GM20000 (cell line): ENCODE results near the gene C1QTNF8.

Experiments
- DNase-seq: peaks from one replicate; pipeline ENCODE4 v3.0.0; 2012; ENCODE audit warnings: low spot score
- TF ChIP-seq, protein P1 (sequence below): IDR thresholded peaks from 2 replicates; pipeline ENCODE4 v1.5.1; 2012; ENCODE audit warnings: mild to moderate bottlenecking, control low read depth; ENCODE audit errors: extremely low read depth, missing control alignments

C1QTNF8 gene

DNA sequence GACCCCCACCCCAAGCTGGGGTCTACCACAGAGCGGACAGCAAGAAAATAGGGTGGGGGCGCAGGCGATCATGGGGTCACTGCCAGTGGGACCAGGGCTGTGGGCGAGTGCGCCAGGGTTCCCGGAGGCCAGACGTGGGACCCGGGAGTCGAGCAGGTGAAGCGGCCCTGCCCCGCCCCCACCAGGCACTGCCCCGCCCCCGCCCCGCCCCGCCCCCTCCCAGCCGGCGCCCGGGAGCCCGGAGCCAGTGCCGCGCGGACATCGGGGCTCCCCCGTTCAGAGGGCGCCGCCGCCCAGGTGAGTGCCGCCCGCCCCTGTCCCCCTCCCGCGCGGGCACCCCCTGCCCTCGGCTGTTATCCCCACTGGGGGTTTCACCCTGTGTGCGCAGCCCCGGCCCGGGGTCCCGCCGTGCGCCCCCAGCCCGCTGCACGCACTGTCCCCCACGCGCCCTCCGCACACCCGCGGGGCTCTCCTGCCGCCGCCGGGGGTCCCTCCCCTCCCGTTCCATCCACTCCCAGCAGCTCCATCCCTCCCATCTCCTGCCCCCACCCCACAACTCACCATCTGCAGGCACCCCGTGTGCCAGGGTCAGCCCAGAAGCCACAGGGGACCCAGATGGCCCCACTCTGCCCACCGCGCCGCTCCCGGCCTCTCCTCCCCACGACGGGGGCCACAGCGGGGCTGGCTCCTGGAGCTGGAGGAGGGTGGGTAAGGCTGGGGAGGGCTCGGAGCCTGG lies 23.4 kb downstream of the C1QTNF8 start, which contains the start of gene SSTR5:
Gene SSTR5, plus strand, starts transcription at position 222 of the 736 bp plus-strand sequence. CDS start 6,122 bp downstream, outside the sequence.
- TF ChIP-seq, protein P1, sequence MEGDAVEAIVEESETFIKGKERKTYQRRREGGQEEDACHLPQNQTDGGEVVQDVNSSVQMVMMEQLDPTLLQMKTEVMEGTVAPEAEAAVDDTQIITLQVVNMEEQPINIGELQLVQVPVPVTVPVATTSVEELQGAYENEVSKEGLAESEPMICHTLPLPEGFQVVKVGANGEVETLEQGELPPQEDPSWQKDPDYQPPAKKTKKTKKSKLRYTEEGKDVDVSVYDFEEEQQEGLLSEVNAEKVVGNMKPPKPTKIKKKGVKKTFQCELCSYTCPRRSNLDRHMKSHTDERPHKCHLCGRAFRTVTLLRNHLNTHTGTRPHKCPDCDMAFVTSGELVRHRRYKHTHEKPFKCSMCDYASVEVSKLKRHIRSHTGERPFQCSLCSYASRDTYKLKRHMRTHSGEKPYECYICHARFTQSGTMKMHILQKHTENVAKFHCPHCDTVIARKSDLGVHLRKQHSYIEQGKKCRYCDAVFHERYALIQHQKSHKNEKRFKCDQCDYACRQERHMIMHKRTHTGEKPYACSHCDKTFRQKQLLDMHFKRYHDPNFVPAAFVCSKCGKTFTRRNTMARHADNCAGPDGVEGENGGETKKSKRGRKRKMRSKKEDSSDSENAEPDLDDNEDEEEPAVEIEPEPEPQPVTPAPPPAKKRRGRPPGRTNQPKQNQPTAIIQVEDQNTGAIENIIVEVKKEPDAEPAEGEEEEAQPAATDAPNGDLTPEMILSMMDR, result no peak
- DNase-seq, result no peak

DNA sequence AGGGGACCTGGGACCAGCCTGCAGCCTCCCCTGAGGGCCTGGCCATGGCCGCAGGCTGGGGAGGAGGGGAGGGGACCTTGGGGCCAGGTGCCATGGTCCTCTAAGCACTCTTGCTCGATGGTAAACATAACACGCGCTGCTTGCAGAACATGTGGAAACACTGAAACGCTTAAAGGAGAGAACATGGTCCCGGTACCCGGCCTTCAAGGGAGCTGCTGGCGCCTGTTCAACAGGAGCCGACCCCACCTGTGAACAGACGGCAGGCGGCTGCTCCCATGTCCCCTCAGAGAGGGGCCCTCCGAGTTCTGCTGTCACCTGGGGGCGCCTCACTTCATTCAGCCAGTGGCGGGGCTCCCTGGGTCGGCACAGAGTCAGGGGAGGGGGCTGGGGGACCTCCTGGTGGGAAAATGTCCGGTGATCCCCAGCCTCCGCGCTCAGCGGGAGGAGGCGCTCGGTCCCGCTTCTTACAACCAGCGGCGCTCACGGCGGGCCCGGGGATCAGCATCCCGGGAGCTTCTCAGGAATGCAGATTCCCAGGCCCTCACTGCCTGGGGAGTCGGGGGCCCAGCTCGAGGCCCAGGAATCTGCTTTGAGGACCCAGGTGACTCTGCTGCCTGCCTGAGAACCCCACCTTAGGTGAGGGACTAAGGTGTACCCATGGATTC lies 24.4 kb downstream of the C1QTNF8 start:
- DNase-seq, result no peak
- TF ChIP-seq, protein P1, result no peak

DNA sequence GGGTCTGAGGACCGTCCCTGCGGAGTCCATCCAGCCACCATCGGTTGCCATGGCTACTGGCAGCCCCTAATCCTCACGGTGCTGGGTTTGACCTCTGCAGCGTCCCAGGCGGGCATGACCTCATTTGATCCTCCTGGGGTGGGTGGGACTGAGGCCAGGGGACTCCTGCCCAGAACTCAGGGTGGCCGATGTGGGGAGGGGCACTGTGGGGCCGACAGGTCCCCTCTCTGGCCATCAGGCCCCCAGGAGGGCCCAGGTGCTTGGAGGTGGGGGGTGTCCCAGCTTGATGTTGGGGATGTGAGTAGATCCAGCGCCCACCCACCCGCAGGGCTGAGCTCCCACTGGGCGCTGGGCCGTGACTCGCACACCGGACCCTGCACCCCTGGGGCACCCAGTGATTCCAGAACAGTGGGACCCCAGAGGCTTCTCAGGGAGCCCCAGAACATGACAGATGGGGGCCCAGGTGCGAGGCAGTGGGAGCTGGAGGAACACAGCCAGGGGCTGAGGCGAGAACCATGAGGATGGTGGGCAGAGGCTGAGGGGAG lies 25.1 kb downstream of the C1QTNF8 start:
- DNase-seq, result no peak
- TF ChIP-seq, protein P1, result no peak

DNA sequence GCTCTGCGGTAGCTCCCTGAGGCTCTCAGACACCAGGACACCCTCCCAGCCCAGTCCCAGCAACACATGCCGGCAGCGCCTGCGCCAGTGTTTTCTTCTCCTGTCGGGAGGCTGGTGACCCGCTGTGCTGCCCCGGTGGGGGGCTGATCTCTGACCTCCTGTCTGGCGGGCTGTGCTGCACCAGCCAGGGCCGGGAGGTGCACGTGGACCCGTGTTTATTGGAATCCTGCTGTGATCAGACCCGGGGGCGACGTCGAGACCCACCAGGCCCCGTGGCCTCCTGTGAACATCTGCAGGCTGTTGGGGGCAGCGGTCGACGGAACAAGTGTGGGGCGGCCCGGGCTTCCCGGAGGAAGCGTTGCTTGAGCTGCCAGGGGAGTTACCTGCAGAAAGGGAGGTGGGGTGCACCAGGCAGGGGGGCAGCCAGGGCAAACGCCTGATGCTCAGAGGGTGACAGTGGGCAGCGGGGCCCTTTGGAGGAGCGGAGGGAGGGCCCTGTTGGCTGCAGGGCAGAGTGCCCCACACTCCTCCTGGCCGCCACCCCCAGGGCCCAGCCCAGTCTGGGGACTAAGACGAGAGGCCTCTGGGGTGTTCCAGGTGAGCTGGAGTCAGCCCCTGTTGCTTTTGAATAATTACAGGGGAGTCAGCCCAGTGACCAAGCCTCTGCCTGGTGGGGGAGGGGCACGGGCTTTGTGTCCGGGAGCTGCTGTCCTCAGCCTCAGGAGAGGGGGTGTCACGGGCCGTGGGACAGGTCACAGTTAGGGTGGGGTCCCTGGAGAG lies 25.8 kb downstream of the C1QTNF8 start:
- no peak for DNase-seq

DNA sequence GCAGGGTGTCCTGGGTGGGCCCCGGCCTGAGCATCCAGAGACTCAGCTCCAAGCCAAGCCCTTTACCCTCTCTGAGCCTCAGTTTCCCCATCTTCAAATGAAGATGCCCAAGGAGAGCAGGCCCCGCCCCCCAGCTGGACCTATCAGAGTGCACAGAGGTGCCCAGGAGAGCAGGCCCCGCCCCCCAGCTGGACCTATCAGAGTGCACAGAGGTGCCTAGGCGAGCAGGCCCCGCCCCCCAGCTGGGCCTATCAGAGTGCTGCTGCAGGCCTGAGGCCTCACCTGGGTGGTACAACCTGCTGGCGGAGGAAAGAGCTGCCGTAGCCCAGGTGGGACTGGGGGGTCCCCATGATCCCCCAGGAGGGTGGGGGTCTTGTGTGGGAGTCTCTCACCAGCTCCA lies 26.9 kb downstream of the C1QTNF8 start:
- DNase-seq, result no peak
- TF ChIP-seq, protein P1, result no peak

More for the DNA sequence above, 25.8 kb downstream of the C1QTNF8 start:
- TF ChIP-seq, protein P1, result no peak

DNA sequence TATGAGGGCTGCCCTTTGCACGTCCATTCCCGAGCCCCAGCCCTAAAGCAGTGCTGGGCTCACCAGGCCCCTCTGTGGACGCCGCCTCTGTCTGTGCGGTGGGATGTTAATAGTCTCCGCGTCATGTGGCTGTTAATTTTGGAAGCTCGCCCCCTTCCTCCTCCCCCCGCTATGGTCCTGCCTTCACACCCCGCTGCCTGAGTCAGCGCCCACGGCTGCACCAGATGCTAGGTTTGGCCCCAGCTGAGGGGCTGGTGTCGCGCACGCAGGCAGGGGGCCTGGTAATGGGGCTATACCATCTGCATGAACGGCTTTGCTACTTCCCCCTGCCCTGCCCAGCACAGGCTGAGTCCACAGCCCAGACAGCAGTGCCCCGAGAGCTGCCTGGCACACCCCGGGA lies 27.6 kb downstream of the C1QTNF8 start:
- DNase-seq, result no peak

More for the DNA sequence above, 27.6 kb downstream of the C1QTNF8 start:
- TF ChIP-seq, protein P1, result no peak
